Stimulated activated CD8-positive, alpha-beta memory T cell treated with anti-CD3 and anti-CD28 coated beads, Interleukin-15, amount 100 ng/mL, for 1 hour (primary cell): ENCODE results near the gene SPTLC2.
"Not testable (repeated sequence)": the region's sequence is repeated elsewhere in the genome, so short reads cannot be mapped to it uniquely, and the experiment has no call there.

Experiments
- DNase-seq: peaks from one replicate; pipeline ENCODE4 v3.0.0-alpha.2; 2020; ENCODE audit warnings: low read depth

SPTLC2 gene, protein sequence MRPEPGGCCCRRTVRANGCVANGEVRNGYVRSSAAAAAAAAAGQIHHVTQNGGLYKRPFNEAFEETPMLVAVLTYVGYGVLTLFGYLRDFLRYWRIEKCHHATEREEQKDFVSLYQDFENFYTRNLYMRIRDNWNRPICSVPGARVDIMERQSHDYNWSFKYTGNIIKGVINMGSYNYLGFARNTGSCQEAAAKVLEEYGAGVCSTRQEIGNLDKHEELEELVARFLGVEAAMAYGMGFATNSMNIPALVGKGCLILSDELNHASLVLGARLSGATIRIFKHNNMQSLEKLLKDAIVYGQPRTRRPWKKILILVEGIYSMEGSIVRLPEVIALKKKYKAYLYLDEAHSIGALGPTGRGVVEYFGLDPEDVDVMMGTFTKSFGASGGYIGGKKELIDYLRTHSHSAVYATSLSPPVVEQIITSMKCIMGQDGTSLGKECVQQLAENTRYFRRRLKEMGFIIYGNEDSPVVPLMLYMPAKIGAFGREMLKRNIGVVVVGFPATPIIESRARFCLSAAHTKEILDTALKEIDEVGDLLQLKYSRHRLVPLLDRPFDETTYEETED

DNA sequence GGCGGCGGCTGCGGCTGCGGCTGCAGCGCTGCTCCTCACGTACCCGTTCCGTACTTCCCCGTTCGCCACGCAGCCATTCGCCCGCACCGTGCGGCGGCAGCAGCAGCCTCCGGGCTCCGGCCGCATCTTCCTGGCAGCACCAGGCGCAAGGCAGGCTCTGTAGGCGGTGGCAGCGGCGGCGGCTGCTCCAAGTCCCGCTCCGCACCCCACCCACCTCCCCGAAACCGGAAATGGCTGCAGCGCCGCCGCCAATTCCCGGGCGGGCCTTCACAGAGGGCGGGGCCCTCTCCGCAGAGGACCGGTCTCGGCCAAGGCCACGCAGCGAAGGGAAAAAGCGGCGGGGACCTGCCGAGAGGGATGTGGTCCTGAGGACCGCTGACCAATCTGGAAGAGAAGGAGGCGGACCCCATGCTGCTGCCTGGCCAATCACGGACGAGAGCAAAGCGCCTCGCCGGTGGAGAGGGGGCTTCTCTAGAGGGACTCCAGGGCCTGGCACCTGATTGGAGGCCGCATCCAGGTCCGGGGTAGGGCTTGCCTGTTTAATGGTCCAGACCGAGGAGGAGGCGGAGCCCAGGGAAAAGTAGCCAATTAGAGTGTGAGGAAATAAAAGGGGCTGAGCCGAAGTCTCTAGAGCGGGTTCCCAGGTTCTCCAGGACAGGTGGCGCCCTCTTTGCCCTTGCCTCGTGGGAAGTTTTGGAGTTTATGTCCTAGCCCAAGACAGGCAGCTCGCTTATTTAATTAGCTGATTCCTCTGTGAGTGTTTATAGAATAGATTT, at the start of gene SPTLC2:
SPTLC2 (minus strand) TSS at position 184 of the 776 bp plus-strand sequence; CDS start at position 126, 58 bp downstream.
- DNase-seq, result peak; percentile 93

DNA sequence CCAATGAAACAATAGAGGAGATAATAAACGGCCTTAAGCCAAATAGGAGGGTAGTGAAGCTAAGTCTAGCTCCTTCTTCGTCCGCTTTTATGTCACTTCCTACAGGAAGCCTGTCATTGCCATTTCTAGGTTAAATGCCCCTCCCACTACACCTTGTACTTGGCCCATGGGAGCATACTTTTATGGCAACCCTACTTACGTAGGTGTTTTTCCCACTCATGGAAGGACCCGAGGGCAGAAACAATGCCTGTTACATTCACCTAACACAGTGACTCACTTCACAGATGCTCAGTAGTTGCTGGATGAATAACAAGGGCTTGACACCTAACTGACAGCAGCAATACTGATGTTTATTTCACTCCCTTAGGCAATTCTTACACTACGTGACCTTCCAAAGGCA, 46.9 kb upstream of the SPTLC2 start:
- DNase-seq, result no peak

DNA sequence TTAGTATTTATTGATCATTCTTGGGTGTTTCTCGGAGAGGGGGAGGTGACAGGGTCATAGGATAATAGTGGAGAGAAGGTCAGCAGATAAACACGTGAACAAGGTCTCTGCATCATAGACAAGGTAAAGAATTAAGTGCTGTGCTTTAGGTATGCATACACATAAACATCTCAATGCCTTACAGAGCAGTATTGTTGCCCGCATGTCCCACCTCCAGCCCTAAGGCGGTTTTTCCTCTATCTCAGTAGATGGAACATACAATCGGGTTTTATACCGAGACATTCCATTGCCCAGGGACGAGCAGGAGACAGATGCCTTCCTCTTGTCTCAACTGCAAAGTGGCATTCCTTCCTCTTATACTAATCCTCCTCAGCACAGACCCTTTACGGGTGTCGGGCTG, 45.1 kb upstream of the SPTLC2 start:
- not testable (repeated sequence) for DNase-seq

DNA sequence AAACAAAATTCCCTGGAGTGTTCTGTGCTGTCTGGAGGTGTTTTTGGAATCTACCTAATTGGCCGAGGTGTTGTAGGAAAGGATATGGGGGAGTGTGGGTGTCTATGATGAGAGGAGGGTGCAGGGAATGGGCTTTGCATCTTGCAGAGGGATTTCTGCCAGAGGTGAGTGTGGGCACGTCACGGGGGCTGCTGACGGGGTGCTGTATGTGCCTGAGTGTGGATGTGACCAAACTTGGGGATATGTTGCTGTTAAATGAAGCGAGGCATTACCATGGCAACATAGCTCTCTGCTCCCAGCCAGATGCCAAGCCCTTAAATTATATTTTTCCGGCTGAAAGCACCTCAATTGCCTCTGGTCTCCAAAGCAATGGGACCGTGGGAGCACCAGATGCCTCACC, 44.3 kb upstream of the SPTLC2 start:
- DNase-seq, result no peak

DNA sequence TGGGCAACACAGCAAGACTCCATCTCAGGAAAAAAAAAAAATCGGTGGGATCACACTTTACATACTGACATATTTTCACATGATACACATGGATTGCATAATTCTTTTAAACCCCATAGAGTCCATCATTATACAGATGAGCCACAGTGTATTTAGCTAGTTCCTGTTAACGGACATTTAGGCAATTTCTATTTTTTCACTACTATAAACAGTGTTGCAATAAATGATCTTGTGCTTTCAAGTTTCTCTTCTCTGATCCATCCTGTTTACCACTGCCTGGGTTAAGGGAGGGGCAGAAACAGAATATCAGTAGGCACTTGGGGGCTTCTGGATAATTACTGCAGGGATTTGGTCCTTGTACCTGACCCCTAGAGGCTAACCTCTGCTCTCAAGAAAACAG, 43.4 kb upstream of the SPTLC2 start:
- DNase-seq, result no peak

DNA sequence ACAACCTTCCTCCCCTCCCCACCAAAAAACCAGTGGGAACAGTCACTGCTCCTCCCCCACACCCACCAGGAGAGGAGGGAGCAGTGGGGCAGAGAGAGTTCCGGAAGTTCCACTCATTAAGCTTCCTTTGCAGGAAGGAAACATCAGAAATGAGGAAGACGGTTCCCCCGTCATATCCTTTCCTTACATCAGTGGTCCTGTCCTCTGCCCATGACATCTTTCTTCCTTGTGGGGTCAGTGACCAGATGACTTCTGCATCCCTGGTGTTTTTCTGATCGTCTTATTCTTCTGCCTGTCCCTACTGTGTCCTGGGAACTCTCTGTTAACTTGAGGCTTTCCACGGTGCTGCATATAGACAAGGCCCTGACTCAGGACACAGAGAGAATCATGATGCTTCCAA, 40.8 kb upstream of the SPTLC2 start:
- no peak for DNase-seq

DNA sequence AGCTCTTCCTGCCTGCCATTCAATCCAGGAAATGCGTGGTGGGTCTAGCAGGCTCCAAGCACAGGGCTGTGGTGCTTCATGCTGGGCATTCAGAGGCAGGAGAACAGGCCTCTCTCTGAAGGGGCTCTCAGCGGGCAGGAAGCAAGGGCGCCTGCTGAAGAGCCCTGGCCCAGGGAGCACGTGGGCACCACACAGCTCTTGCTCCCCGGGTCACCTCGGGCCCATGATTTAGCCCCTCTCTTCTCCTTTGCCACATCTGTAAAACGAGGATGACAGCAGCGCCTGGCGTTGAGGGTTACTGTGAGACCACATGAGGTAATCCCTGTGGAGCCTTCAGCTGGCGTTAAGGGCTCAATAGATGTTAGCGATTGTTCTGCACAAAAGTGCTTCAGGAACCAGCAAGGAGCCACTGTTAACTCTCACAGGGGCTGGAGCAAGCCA, 37.6 kb upstream of the SPTLC2 start:
- no peak for DNase-seq

DNA sequence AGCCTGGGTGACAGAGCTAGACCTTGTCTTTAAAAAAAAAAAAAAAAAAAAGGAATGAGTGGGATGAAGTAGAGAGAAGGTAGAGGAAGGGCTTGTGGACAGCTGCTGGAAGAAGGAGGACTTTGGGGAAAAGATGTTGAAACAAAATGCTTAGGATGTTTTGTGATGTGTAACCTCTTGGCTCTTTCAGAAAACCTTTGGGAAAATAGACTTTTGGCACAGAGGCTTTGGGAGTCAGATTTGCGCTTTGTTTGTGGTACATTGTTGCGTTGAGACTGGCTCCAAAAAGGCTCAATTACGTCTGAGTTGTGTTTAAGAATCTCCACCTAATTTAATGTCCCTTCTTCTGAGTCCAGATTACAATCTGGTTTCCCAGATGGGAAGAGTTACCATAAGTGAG, 32.9 kb upstream of the SPTLC2 start:
- DNase-seq, result no peak

DNA sequence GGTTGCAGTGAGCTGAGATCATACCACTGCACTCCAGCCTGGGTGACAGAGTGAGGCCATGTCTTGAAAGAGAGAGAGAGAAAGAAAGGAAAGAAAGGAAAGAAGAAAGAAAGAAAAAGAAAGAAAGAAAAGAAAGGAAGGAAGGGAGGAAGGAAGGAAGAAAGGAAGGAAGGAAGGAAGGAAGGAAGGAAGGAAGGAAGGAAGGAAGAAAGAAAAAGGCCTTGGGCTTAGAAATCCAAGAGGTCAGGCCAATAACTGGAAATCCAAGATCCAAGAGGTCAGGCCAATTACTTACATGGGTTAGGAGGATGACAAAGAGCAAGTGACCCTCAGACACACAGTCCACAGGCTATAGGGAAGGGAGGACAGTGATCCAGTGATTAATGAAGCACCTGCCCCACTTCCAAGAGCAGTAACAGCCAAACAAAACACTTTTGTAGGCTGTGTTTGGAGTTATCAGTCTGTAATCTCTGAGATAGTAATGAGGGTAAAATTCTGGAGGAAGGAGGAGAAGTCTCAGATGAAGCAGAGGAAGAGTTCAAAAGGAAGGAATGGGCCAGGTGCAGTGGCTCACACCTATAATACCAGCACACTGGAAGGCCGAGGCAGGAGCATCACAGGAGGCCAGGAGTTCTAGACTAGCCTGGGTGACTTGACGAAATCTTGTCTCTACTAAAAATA, 32.2 kb upstream of the SPTLC2 start:
- no peak for DNase-seq

DNA sequence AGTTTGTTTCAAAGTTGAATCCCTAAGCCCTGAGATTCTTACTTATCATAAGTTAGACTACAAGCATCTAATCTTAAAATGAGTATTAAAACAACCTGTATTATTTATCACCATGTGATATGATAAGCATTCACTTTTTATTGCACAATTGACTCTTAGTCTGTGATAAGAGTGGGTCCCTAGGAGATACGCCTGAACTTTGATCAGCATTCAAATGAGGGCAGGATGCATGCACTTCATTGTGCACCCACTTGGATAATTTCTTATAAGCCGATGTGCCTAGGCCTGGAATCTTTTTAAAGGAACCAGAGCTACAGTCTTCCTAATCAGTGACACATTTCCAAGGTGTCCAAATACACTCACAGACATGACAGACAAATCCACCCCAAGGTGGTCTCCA, 31.4 kb upstream of the SPTLC2 start:
- no peak for DNase-seq

DNA sequence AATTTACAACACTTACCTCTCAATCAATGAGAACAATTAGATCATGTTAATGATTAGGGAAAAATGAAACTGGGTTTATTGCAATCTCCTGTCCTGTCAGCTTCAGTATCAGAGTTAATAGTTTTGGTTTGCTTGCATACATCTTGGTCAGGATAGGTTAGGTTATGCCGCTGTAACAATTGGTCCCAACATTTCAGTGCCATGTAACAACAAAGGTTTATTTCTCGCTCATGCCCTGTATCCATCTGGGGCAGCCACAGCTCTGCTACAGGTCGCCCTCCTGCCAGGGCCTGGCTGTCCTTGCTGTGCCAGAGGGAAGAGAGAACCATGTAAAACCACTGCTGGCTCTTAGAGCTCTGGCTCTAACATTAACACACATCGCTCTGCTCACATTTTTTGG, 30.5 kb upstream of the SPTLC2 start:
- no peak for DNase-seq

DNA sequence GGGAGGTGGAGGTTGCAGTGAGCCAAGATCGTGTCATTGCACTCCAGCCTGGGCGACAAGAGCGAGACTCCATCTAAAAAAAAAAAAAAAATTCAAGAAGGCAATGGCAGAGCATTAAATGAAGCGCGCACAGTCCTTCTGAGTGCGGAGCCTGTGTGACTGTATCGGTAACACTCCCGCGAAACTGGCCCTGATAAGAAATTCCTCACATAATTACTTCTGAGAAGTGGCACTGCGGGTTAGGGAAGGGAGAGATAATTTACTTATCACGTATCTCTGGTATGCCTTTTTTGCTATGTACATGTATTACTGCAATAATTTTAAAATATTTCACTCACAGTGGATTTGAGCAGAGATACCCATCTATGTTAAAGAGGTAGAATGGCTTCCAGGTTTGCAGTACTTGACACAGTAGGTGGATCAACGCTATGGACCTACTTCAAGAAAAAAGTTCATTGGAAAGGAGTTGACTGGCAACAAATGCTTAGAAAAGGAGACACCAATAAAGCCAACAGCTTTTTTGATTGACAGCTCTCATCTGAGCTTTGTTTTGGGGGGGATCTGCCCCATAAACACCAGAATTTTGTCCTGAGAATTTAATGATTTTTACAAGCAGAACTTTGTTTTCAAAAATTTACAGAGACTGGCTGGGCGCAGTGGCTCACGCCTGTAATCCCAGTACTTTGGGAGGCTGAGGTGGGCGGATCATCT, 29.2 kb upstream of the SPTLC2 start:
- DNase-seq, result no peak

DNA sequence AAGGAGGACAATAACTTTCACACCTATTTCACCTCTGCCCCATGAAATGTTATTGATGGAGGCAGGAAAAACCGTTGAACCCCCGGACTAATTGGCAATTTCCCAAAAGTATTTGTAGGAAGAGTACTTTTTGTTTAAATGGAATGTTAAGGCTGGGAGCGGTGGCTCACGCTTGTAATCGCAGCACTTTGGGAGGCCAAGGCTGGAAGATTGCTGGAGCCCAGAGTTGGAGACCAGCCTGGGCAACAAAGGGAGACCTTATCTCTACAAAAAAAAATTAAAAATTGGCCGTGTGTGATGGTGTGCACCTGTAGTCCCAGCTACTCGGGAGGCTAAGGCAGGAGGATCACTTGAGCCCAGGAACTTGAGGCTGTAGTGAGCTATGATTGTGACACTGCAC, 26.0 kb upstream of the SPTLC2 start:
- no peak for DNase-seq

DNA sequence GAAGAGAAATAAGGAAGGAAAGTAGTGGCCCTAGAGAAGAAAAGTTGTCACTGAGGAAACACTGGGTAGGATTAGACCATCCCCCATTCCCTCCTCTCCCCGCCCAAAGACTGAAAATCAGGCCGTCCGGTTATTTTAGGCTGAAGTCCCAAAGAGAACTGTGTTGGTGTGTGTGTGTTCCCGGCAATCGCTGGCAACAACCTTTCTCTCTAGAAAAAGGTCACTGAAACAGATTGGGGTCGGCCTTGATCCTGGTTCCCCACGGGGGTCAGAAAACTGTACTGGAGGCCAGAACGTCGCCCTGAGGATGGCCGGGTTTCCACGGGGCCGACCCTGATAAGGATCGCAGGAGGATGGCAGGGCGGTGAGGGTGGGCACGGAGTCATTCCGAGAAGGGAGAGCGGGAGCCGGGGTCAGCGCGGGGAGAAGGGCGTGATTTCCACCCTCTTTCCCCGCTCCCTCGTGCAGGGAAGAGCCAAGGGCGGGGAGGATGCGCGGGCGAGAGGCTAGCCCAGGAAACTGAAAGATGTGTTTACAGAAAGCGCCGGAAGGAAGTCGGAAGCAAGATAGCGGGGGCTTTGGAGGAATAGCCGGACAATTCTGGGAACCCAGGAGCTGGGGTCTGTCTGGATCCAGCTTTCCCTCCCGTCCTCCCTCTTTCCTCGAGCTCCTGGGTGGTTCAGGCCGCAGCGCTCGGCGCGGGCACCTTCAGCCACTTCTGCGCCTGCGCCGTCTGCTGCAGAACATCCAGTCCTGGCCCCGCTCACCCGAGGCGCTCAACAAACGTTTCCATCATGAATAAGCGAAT, 25.3 kb upstream of the SPTLC2 start:
- peak; percentile 31 for DNase-seq

DNA sequence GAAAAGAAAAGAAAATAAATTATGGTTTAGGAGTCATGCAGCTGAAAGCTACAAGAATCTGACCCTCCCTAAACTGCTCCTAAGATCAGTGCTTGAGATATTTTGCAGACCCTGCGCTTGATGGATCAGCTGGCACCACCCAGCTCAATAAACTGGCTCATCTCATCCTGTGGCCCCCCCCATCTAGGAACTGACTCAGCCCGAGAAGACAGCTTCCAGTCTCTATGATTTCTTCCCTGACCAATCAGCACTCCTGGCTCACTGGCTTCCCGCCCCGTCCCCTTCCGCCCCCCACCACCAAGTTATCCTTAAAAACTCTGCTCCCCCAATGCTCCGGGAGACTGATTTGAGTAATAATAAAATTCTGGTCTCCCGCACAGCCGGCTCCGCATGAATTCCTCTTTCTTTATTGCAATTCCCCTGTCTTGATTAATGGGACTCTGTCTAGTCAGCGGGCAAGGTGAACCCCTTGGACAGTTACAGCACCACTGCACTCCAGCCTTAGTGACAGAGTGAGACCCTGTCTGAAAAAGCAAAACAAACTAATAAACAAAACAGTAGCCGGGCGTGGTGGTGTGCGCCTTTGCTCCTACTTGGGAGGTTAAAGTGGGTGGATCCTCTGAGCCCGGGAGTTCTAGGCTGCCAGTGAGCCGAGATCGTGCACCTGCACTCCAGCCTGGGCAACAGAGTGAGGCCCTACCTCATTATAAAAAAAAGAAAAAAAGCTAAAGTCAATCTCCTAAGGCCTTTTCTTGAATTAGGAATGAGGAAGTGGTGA, 24.5 kb upstream of the SPTLC2 start:
- no peak for DNase-seq

DNA sequence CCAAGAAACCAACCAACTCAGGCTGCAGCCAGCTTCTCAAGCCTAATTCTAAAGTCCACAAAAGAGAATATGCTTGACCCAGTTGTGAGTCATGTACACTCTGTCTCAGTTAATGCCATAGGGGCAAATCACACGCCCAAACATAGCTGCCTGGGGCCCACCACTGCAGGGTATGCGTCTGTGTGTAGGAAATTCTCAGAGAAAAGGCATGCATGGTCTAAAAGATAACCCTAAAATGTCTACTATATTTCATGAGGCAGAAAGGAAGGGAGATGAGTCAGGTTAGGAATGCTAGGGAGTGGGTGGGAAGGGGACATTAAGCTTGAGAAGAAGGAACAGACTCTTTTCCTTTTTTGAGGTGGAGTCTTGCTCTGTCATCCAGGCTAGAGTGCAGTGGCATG, 22.3 kb upstream of the SPTLC2 start:
- no peak for DNase-seq

DNA sequence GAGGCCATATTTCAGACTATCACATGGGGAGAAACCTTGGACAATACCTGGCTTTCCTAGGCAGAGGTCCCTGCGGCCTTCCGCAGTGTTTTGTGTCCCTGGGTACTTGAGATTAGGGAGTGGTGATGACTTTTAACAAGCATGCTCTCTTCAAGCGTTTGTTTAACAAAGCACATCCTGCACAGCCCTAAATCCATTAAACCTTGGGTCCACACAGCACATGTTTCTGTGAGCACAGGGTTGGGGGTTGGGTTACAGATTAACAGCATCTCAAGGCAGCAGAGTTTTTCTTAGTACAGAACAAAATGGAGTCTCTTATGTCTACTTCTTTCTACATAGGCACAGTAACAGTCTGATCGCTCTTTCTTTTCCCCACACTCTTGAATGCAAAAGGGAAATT, 19.4 kb upstream of the SPTLC2 start:
- not testable (repeated sequence) for DNase-seq

DNA sequence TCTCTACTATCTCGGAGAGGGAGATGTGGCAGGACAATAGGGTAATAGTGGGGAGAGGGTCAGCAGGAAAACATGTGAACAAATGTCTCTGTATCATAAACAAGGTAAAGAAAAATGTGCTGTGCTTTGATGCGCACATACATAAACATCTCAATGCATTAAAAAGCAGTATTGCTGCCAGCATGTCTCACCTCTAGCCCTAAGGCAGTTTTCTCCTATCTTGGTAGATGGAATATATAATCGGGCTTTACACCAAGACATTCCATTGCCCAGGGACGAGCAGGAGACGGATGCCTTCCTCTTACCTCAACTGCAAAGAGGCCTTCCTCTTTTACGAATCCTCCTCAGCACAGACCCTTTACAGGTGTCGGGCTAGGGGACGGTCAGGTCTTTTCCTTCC, 19.0 kb upstream of the SPTLC2 start:
- DNase-seq, result not testable (repeated sequence)

DNA sequence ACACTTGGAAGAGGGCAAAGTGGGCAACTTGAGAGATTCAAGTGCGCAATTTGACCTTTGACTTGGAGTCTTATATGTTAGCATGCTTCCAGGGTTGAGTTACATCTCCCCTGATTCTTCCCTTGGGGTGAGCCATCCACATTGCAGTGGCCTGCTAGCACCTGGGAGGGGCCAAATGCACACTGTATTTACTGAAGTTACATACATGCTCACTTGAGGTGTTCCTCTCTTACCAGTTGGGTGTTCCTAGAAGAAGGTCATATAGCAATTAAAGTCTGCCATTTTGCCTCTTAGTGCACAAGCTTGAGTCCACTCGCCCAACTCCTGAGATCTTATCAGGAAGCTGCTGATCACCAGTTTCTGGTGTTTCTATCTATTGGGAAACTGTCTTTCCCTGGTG, 13.7 kb upstream of the SPTLC2 start:
- DNase-seq, result no peak

DNA sequence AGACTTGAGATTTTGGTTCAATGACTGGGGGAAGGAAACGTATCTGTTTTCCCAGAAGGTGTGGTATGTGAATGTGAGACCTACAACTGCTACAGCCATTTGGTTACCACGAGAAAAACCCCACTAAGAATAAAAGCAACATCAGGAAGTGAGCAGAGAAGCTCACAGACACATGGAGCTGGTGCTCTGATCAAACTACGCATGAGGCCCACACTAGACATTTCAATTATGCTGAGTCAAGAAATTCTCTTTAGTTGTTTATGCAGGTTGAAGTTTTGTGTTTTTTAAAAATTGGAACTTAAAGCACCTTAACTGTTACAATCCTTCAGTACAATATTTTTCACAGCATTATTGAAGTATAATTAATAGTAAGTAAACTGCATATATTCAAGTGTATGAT, 8.9 kb upstream of the SPTLC2 start:
- no peak for DNase-seq
